ENCODE measurements around the gene SMIM35. TPM values are rescaled to one million over a fixed set of nuclear protein-coding genes. Genes with fewer than 3 reads are reported as not detected.

Gene SMIM35
- total and polyA plus RNA-seq, 4 donors = 0.06 to 0.17 (median 0.11) TPM

DNA sequence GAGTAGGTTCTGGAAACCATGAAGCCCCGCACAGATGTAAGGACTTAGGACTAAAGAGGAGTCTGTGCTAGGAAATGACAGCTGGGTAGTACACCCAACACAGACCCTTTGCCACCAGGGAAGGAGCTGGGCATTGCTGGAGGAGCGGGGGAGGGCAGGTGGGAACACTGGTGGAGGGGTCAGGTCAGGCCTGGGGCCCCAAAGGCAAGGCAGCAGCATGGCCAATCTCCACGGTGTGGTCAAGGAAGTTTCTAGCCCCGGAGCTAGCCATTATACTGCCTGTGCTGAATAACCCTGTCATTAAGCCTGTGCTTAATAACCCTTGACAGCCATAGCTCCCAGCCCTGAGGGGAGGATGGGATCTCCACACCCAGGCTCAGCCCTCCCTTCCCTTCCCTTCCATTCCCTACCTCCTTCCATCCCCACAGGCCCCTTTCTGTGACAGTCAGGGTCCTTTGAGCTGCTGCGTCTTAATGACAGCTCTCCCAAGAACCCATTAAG lies 7.8 kb downstream of the SMIM35 start:
- Histone ChIP-seq H3K36me3 (ENCODE audit: control insufficient read depth in 4 of 4, insufficient read depth in 4 of 4, low read length in 4 of 4) (no peaks in the 10 kb centered on the region), H3K9ac (ENCODE audit: insufficient read depth in 1 of 2, low read length in 2 of 2) (no peak overlapping the region), H3K9me3 (ENCODE audit: control insufficient read depth in 4 of 4, insufficient read depth in 3 of 4, low read length in 3 of 4) (peaks cover 0 to 2% (median 0%) of the 10 kb centered on the region in 4 donors), H3K27ac (ENCODE audit: low read depth in 1 of 2, low read length in 1 of 2) (no peak overlapping the region), H3K4me1 (ENCODE audit: control insufficient read depth in 5 of 5, insufficient read depth in 5 of 5, low read length in 5 of 5) (peaks cover 0 to 14% (median 0%) of the 10 kb centered on the region in 5 donors), H3K4me3 (no peak overlapping the region), H3K27me3 (ENCODE audit: control insufficient read depth in 3 of 3, insufficient read depth in 3 of 3, low read length in 2 of 3) (no peaks in the 10 kb centered on the region)
- TF ChIP-seq, protein P1, sequence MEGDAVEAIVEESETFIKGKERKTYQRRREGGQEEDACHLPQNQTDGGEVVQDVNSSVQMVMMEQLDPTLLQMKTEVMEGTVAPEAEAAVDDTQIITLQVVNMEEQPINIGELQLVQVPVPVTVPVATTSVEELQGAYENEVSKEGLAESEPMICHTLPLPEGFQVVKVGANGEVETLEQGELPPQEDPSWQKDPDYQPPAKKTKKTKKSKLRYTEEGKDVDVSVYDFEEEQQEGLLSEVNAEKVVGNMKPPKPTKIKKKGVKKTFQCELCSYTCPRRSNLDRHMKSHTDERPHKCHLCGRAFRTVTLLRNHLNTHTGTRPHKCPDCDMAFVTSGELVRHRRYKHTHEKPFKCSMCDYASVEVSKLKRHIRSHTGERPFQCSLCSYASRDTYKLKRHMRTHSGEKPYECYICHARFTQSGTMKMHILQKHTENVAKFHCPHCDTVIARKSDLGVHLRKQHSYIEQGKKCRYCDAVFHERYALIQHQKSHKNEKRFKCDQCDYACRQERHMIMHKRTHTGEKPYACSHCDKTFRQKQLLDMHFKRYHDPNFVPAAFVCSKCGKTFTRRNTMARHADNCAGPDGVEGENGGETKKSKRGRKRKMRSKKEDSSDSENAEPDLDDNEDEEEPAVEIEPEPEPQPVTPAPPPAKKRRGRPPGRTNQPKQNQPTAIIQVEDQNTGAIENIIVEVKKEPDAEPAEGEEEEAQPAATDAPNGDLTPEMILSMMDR (IDR thresholded peaks at IDR 0.05; ENCODE audit: control extremely low read depth, extremely low read depth) = no peak
- no peak for DNase-seq
- WGBS, 2 donors = 83 to 89% methylated on average over 5 of the region's 5 CpGs
- ATAC-seq (ENCODE audit: insufficient read depth, low FRiP score) = no peak

- Histone ChIP-seq H3K9ac (ENCODE audit: insufficient read depth in 1 of 2, low read length in 2 of 2) (no peak within 1 kb of the TSS), H3K4me1 (ENCODE audit: control insufficient read depth in 5 of 5, insufficient read depth in 5 of 5, low read length in 5 of 5) (peaks cover 0 to 6% (median 0%) of the 10 kb centered on the region in 5 donors), H3K27me3 (ENCODE audit: control insufficient read depth in 3 of 3, insufficient read depth in 3 of 3, low read length in 2 of 3) (no peaks in the 10 kb centered on the region), H3K27ac (ENCODE audit: low read depth in 1 of 2, low read length in 1 of 2) (no peak within 1 kb of the TSS), H3K4me3 (no peak within 1 kb of the TSS), H3K9me3 (ENCODE audit: control insufficient read depth in 4 of 4, insufficient read depth in 3 of 4, low read length in 3 of 4) (peaks cover 0 to 2% (median 0%) of the 10 kb centered on the region in 4 donors), H3K36me3 (ENCODE audit: control insufficient read depth in 4 of 4, insufficient read depth in 4 of 4, low read length in 4 of 4) (no peaks in the 10 kb centered on the region)
- DNase-seq (peak; percentile 64 to 83 (median 64)), ATAC-seq (ENCODE audit: insufficient read depth, low FRiP score) (peak; percentile 43)
- TF ChIP-seq, protein P1 (IDR thresholded peaks at IDR 0.05; ENCODE audit: control extremely low read depth, extremely low read depth) = no peak
- 71 to 89% methylated on average over 7 of the region's 7 CpGs for whole genome bisulfite sequencing, 2 donors
Observed at GRCh38 chr11:118076754-118077281, 9.9 kb downstream of the SMIM35 start, which contains the start of gene TMPRSS4. TMPRSS4 (plus strand) TSS chr11:118077078; CDS start chr11:118077303, 225 bp downstream.

DNA sequence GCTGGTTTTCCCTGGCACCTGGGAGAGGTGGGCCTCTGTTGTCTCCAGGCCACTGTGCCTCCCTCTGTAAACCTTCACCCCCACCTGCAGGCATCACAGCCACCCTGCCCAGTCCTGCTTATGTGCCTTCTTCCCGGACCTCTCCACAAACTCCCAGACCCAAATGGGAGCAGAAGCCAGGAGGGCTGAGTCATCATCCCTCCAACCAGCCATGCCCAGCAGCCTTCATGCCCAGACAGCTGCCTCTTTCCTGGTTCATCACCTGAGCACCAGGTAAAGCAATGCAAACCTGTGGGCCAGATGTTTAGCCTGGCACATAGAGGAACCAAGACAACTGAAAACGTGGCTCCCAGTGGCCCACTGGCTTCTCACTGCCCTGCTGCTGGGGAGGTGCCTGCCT lies 12.0 kb downstream of the SMIM35 start:
- WGBS, 2 donors = 67 to 72% methylated on average over 2 of the region's 2 CpGs
- no peaks in the 10 kb centered on the region for H3K36me3 ChIP-seq (ENCODE audit: control insufficient read depth in 4 of 4, insufficient read depth in 4 of 4, low read length in 4 of 4)
- TF ChIP-seq, protein P1 (IDR thresholded peaks at IDR 0.05; ENCODE audit: control extremely low read depth, extremely low read depth) = no peak
- no peak for ATAC-seq (ENCODE audit: insufficient read depth, low FRiP score)
- peaks cover 0 to 2% (median 0%) of the 10 kb centered on the region in 4 donors for H3K9me3 ChIP-seq (ENCODE audit: control insufficient read depth in 4 of 4, insufficient read depth in 3 of 4, low read length in 3 of 4)
- no peak overlapping the region for H3K4me3 ChIP-seq
- H3K27me3 ChIP-seq (ENCODE audit: control insufficient read depth in 3 of 3, insufficient read depth in 3 of 3, low read length in 2 of 3) = no peaks in the 10 kb centered on the region
- no peak overlapping the region for H3K27ac ChIP-seq (ENCODE audit: low read depth in 1 of 2, low read length in 1 of 2)
- H3K4me1 ChIP-seq (ENCODE audit: control insufficient read depth in 5 of 5, insufficient read depth in 5 of 5, low read length in 5 of 5) = peaks cover 0 to 6% (median 0%) of the 10 kb centered on the region in 5 donors
- H3K9ac ChIP-seq (ENCODE audit: insufficient read depth in 1 of 2, low read length in 2 of 2) = no peak overlapping the region
- no peak for DNase-seq

All from lung (tissue), 12 donors.